GM10248 (cell line): ENCODE results near the gene OVOL3.

ENCODE experiments used
- CTCF ChIA-PET: fragments of 300-600 bp; sonication (Branson Sonifier 250); formaldehyde crosslinking; extraction: SDS; loops from one replicate; lab custom pipeline; 2021; ENCODE audit warnings: antibody characterized with exemption; lab: Yijun Ruan, JAX
- POLR2A ChIA-PET: fragments of 350-650 bp; sonication (Branson Sonifier 250); formaldehyde crosslinking; extraction: SDS; loops from one replicate; lab custom pipeline; 2020; ENCODE audit warnings: antibody characterized with exemption; lab: Yijun Ruan, JAX
- DNase-seq: peaks from one replicate; pipeline ENCODE4 v3.0.0; 2012; ENCODE audit errors: extremely low spot score
- CTCF ChIP-seq: IDR thresholded peaks from 2 replicates; pipeline ENCODE4 v1.5.1; 2012; ENCODE audit warnings: mild to moderate bottlenecking, low read depth; ENCODE audit errors: extremely low read depth, missing control alignments, control extremely low read depth

The OVOL3 gene

GRCh38 chr19:36103842-36104552 lies 6.9 kb upstream of the OVOL3 start:
- POLR2A ChIA-PET, result no interaction called here
- DNase-seq, result no peak
- TF ChIP-seq CTCF, result no peak
- CTCF ChIA-PET, result interaction anchor here (1.1 to 1.3 kb wide), 4 partner anchors 16 to 43 kb away, joined by 3 to 4 read pairs (median 3); no protein-coding TSS in a partner anchor

GRCh38 chr19:36106441-36106840 lies 4.5 kb upstream of the OVOL3 start:
- no peak for DNase-seq
- ChIA-PET POLR2A (no interaction called here), CTCF (interaction anchor here (0.8 to 1.7 kb wide), 3 partner anchors 8 to 45 kb away, joined by 3 to 4 read pairs (median 4); partner anchors contain the start of gene POLR2I)
- no peak for TF ChIP-seq CTCF

GRCh38 chr19:36106991-36107390 lies 4.0 kb upstream of the OVOL3 start:
- ChIA-PET CTCF (interaction anchor here (0.8 to 1.7 kb wide), 3 partner anchors 8 to 46 kb away, joined by 3 to 4 read pairs (median 4); partner anchors contain the start of gene POLR2I), POLR2A (no interaction called here)
- DNase-seq, result no peak
- TF ChIP-seq CTCF, result no peak

- ChIA-PET CTCF (interaction anchor here (0.8 to 1.5 kb wide), 2 partner anchors 19 to 61 kb away, joined by 3 read pairs; no protein-coding TSS in a partner anchor), POLR2A (no interaction called here)
- TF ChIP-seq CTCF, result no peak
Measured at GRCh38 chr19:36108684-36109083, 2.3 kb upstream of the OVOL3 start.

GRCh38 chr19:36111200-36111539 lies 227 bp downstream of the OVOL3 start:
- ChIA-PET POLR2A (no interaction called here), CTCF (interaction anchor here (1.4 to 1.9 kb wide), 2 partner anchors 16 to 19 kb away, joined by 4 to 5 read pairs; no protein-coding TSS in a partner anchor)
- DNase-seq, result no peak
- no peak for TF ChIP-seq CTCF

More at GRCh38 chr19:36108684-36109083, 2.3 kb upstream of the OVOL3 start:
- no peak for DNase-seq

- no peak for TF ChIP-seq CTCF
- CTCF ChIA-PET, result interaction anchor here (0.8 kb wide), 1 partner anchor 51 kb away, joined by 4 read pairs; no protein-coding TSS in a partner anchor
- DNase-seq, result no peak
- POLR2A ChIA-PET, result no interaction called here
Measured at GRCh38 chr19:36112678-36113077, 1.7 kb downstream of the OVOL3 start.
